ENCODE measurements around the gene SLC6A17.

DNA sequence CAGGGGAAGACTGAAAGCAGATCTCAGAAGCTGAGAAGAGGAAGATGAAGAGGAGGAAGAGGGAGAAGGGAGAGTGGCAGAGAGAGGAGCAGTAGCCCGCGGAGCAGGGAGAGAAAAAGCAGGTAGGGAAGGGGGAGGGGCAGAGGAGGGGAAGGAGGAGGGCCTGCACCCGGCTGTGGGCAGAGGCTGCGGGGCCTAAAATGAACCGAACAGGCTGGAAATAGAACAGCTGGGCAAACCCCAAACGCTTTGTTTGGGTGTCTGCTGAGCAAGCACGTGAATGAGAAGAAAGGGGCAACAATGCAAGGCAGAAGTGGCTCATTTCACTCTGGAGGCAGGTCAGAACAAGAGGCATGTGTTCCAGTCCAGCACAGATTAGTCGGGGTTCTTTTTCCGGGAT lies 93.3 kb downstream of the SLC6A17 start:
- TF ChIP-seq, protein P1, sequence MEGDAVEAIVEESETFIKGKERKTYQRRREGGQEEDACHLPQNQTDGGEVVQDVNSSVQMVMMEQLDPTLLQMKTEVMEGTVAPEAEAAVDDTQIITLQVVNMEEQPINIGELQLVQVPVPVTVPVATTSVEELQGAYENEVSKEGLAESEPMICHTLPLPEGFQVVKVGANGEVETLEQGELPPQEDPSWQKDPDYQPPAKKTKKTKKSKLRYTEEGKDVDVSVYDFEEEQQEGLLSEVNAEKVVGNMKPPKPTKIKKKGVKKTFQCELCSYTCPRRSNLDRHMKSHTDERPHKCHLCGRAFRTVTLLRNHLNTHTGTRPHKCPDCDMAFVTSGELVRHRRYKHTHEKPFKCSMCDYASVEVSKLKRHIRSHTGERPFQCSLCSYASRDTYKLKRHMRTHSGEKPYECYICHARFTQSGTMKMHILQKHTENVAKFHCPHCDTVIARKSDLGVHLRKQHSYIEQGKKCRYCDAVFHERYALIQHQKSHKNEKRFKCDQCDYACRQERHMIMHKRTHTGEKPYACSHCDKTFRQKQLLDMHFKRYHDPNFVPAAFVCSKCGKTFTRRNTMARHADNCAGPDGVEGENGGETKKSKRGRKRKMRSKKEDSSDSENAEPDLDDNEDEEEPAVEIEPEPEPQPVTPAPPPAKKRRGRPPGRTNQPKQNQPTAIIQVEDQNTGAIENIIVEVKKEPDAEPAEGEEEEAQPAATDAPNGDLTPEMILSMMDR (IDR thresholded peaks at IDR 0.05): no peak
- TF ChIP-seq EZH2 (IDR thresholded peaks at IDR 0.05; ENCODE audit: borderline replicate concordance, insufficient read depth, low read depth, low read length, poor library complexity, severe bottlenecking): no peak
